Neural cell (in vitro differentiated cells): ENCODE results near the gene YWHAE. TPM values are rescaled to one million over a fixed set of nuclear protein-coding genes. Genes with fewer than 3 reads are reported as not detected.

Experiments used
- H2AFZ ChIP-seq: fragments of 200-600, 300-800 bp; sonication (generic), shearing (Covaris generic); 2 replicates; pipeline ENCODE4 v1.6.0; 2014; ENCODE audit warnings: low read depth, mild to moderate bottlenecking, antibody characterized with exemption, low read length, moderate library complexity
- H3F3A ChIP-seq: fragments of 200-600 bp; shearing (Covaris generic); 2 replicates; pipeline ENCODE4 v1.6.1; 2016; ENCODE audit warnings: mild to moderate bottlenecking, moderate library complexity, mixed read lengths, antibody characterized with exemption, low read length; ENCODE audit not compliant: insufficient read depth, poor library complexity, severe bottlenecking
- H3K27ac ChIP-seq: fragments of 200-600, 300-800 bp; sonication (generic), shearing (Covaris generic); 2 replicates; pipeline ENCODE4 v1.5.1; 2014; ENCODE audit warnings: mild to moderate bottlenecking, low read length, moderate library complexity
- H3K27me3 ChIP-seq: fragments of 300-800, 200-600 bp; sonication (generic), shearing (Covaris generic); 2 replicates; pipeline ENCODE4 v1.6.0; 2014; ENCODE audit warnings: mild to moderate bottlenecking, low read depth, low read length, moderate library complexity; ENCODE audit not compliant: insufficient read depth
- H3K36me3 ChIP-seq: fragments of 300-800, 200-600 bp; sonication (generic), shearing (Covaris generic); 2 replicates; pipeline ENCODE4 v1.5.1; 2014; ENCODE audit warnings: mild to moderate bottlenecking, antibody characterized with exemption, low read length, moderate library complexity; ENCODE audit not compliant: insufficient read depth
- H3K4me2 ChIP-seq: fragments of 300-800, 200-600 bp; sonication (generic), shearing (Covaris generic); 2 replicates; pipeline ENCODE4 v1.6.0; 2014; ENCODE audit warnings: mild to moderate bottlenecking, low read length
- H3K4me3 ChIP-seq: fragments of 300-800, 200-600 bp; sonication (generic), shearing (Covaris generic); 2 replicates; pipeline ENCODE4 v1.5.1; 2014; ENCODE audit warnings: mild to moderate bottlenecking, low read length, moderate library complexity
- H3K79me2 ChIP-seq: fragments of 200-600 bp; shearing (Covaris generic); replicated peaks from 2 replicates; pipeline ENCODE4 v1.6.0; 2014; ENCODE audit warnings: mild to moderate bottlenecking, low read length, moderate library complexity; ENCODE audit not compliant: insufficient read depth
- H3K9ac ChIP-seq: fragments of 300-800, 200-600 bp; sonication (generic), shearing (Covaris generic); 2 replicates; pipeline ENCODE4 v1.6.1; 2016; ENCODE audit warnings: mild to moderate bottlenecking, low read length, mixed read lengths
- H3K9me2 ChIP-seq: fragments of 200-600 bp; shearing (Covaris generic); 2 replicates; pipeline ENCODE4 v1.6.1; 2016; ENCODE audit warnings: mild to moderate bottlenecking, low read length, mixed read lengths; ENCODE audit not compliant: insufficient read depth
- H3K9me3 ChIP-seq: fragments of 200-600, 300-800 bp; sonication (generic), shearing (Covaris generic); 2 replicates; pipeline ENCODE4 v1.6.1; 2016; ENCODE audit warnings: mild to moderate bottlenecking, mixed run types, low read length, moderate library complexity, mixed read lengths
- H4K20me1 ChIP-seq: fragments of 200-600 bp; shearing (Covaris generic); 2 replicates; pipeline ENCODE4 v1.6.1; 2016; ENCODE audit warnings: mild to moderate bottlenecking, mixed run types; ENCODE audit not compliant: insufficient read depth
- CTCF ChIP-seq: fragments of 450-650 bp; IDR thresholded peaks from 2 replicates; pipeline ENCODE4 v1.5.1; 2014; ENCODE audit warnings: antibody characterized with exemption, mild to moderate bottlenecking, moderate library complexity; ENCODE audit not compliant: poor library complexity, severe bottlenecking
- EP300 ChIP-seq: fragments of 450-650 bp; conservative IDR thresholded peaks from 2 replicates; pipeline ENCODE4 v1.6.1; 2014; ENCODE audit warnings: antibody characterized with exemption, mild to moderate bottlenecking, moderate library complexity; ENCODE audit not compliant: poor library complexity, severe bottlenecking
- EZH2 ChIP-seq: fragments of 200-600, 300-800 bp; shearing (Covaris generic), sonication (generic); IDR thresholded peaks from 2 replicates; pipeline ENCODE4 v1.6.1; 2014; ENCODE audit warnings: antibody characterized with exemption, low read length, borderline replicate concordance, mild to moderate bottlenecking; ENCODE audit not compliant: insufficient read depth, poor library complexity, severe bottlenecking
- MXI1 ChIP-seq: fragments of 450-650 bp; conservative IDR thresholded peaks from 2 replicates; pipeline ENCODE4 v1.6.1; 2014; ENCODE audit warnings: antibody characterized with exemption, mild to moderate bottlenecking; ENCODE audit not compliant: poor library complexity, severe bottlenecking
- POLR2AphosphoS5 ChIP-seq: IDR thresholded peaks from 2 replicates; pipeline ENCODE4 v1.6.1; 2012
- RAD21 ChIP-seq: fragments of 450-650 bp; conservative IDR thresholded peaks from 2 replicates; pipeline ENCODE4 v1.6.1; 2014; ENCODE audit warnings: antibody characterized with exemption, mild to moderate bottlenecking, moderate library complexity
- REST ChIP-seq: IDR thresholded peaks from 2 replicates; pipeline ENCODE4 v1.6.1; 2012; ENCODE audit warnings: borderline replicate concordance
- SMC3 ChIP-seq: fragments of 450-650 bp; conservative IDR thresholded peaks from 2 replicates; pipeline ENCODE4 v1.6.1; 2014; ENCODE audit warnings: antibody characterized with exemption, mild to moderate bottlenecking, moderate library complexity; ENCODE audit not compliant: poor library complexity
- TAF1 ChIP-seq: IDR thresholded peaks from 2 replicates; pipeline ENCODE4 v1.6.1; 2012; ENCODE audit warnings: low read depth
- polyA plus RNA-seq: library from polyadenylated mRNA; depleted of rRNA; stranded (reverse); fragments of >200 nt; gene quantifications from 2 replicates; pipeline ENCODE4 v1.2.3, GENCODE V29; 2014

The YWHAE gene
- polyA plus RNA-seq, 1 donor from 2014 or later, result 594 TPM

GRCh38 chr17:1304522-1304921 lies 95.5 kb downstream of the YWHAE start:
- H3K36me3 ChIP-seq, result no peaks in the 10 kb centered on the region
- H3K4me3 ChIP-seq, result no peak overlapping the region
- H3F3A ChIP-seq, result no peaks in the 10 kb centered on the region
- no peaks in the 10 kb centered on the region for H3K79me2 ChIP-seq
- no peak overlapping the region for H2AFZ ChIP-seq
- H3K27ac ChIP-seq, result no peak overlapping the region
- no peak overlapping the region for H3K4me2 ChIP-seq
- H4K20me1 ChIP-seq, result no peaks in the 10 kb centered on the region
- no peaks in the 10 kb centered on the region for H3K9me2 ChIP-seq
- no peaks in the 10 kb centered on the region for H3K27me3 ChIP-seq
- H3K9ac ChIP-seq, result no peak overlapping the region
- no peaks in the 10 kb centered on the region for H3K9me3 ChIP-seq
- no peak for TF ChIP-seq EZH2
- TF ChIP-seq RAD21, result no peak
- no peak for TF ChIP-seq POLR2AphosphoS5

- Histone ChIP-seq H4K20me1 (no peaks in the 10 kb centered on the region), H3K4me2 (no peak overlapping the region), H2AFZ (no peak overlapping the region), H3K9ac (no peak overlapping the region), H3K36me3 (no peaks in the 10 kb centered on the region), H3K79me2 (no peaks in the 10 kb centered on the region), H3K27me3 (no peaks in the 10 kb centered on the region), H3F3A (no peaks in the 10 kb centered on the region), H3K9me2 (no peaks in the 10 kb centered on the region), H3K9me3 (no peaks in the 10 kb centered on the region), H3K4me3 (no peak overlapping the region), H3K27ac (no peak overlapping the region)
- TF ChIP-seq CTCF (no peak), REST (no peak), TAF1 (no peak), MXI1 (no peak), EZH2 (no peak), RAD21 (no peak), EP300 (no peak), POLR2AphosphoS5 (no peak), SMC3 (no peak)
Measured at GRCh38 chr17:1302761-1303160, 97.3 kb downstream of the YWHAE start.

GRCh38 chr17:1301546-1301945 lies 98.5 kb downstream of the YWHAE start:
- Histone ChIP-seq H3K4me3 (no peak overlapping the region), H3K79me2 (no peaks in the 10 kb centered on the region), H3K9me2 (no peaks in the 10 kb centered on the region), H3K36me3 (no peaks in the 10 kb centered on the region), H3K27me3 (no peaks in the 10 kb centered on the region), H3K4me2 (no peak overlapping the region), H3K27ac (no peak overlapping the region), H2AFZ (no peak overlapping the region), H3F3A (no peaks in the 10 kb centered on the region), H4K20me1 (no peaks in the 10 kb centered on the region), H3K9me3 (no peaks in the 10 kb centered on the region), H3K9ac (no peak overlapping the region)
- TF ChIP-seq TAF1, result no peak
